MCF 10A (cell line): ENCODE measurements around the gene SLC7A7. TPM values are rescaled to one million over a fixed set of nuclear protein-coding genes. Genes with fewer than 3 reads are reported as not detected.
"Not testable (repeated sequence)": the region's sequence is repeated elsewhere in the genome, so short reads cannot be mapped to it uniquely, and the experiment has no call there.

Experiments
- BruUV-seq: library from RNA; stranded (reverse); fragments of 400-500 nt; replicated peaks from 2 replicates; lab custom pipeline; 2021; lab: Mats Ljungman, UMichigan
- CTCF ChIA-PET: fragments of 300-600 bp; sonication (Branson Sonifier 250); formaldehyde crosslinking; extraction: SDS; loops from one replicate; lab custom pipeline; 2021; ENCODE audit warnings: antibody characterized with exemption, inconsistent platforms; lab: Yijun Ruan, JAX
- POLR2A ChIA-PET: fragments of 300-600, 350-650 bp; sonication (Branson Sonifier 250); formaldehyde crosslinking; extraction: SDS; loops from one replicate; lab custom pipeline; 2020; ENCODE audit warnings: antibody characterized with exemption, inconsistent platforms; lab: Yijun Ruan, JAX
- DNase-seq: peaks from one replicate; pipeline ENCODE4 v3.0.0-alpha.2; 2018; ENCODE audit not compliant: unreplicated experiment
- H3K27ac Mint-ChIP-seq: one replicate; pipeline ENCODE4 v1.8.0; 2022; ENCODE audit warnings: mild to moderate bottlenecking, low read depth, mixed read lengths; ENCODE audit not compliant: unreplicated experiment
- H3K27me3 Mint-ChIP-seq: one replicate; pipeline ENCODE4 v1.8.0; 2022; ENCODE audit warnings: mixed read lengths; ENCODE audit not compliant: insufficient read depth, unreplicated experiment
- H3K36me3 Mint-ChIP-seq: one replicate; pipeline ENCODE4 v1.8.0; 2022; ENCODE audit warnings: mild to moderate bottlenecking, moderate library complexity, mixed read lengths; ENCODE audit not compliant: insufficient read depth, unreplicated experiment
- H3K4me1 Mint-ChIP-seq: one replicate; pipeline ENCODE4 v1.8.0; 2022; ENCODE audit warnings: mixed read lengths; ENCODE audit not compliant: insufficient read depth, unreplicated experiment
- H3K4me3 Mint-ChIP-seq: one replicate; pipeline ENCODE4 v1.8.0; 2022; ENCODE audit warnings: mild to moderate bottlenecking, moderate library complexity, mixed read lengths; ENCODE audit not compliant: unreplicated experiment
- H3K9me3 Mint-ChIP-seq: one replicate; pipeline ENCODE4 v1.8.0; 2022; ENCODE audit warnings: mixed read lengths; ENCODE audit not compliant: unreplicated experiment
- CTCF ChIP-seq: fragments of 200-600 bp; IDR thresholded peaks from one replicate; pipeline ENCODE4 v1.8.0; 2022; ENCODE audit warnings: antibody characterized with exemption, mild to moderate bottlenecking; ENCODE audit not compliant: unreplicated experiment
- intact Hi-C: fragments of 100-400 bp; cut with micrococcal nuclease; formaldehyde crosslinking; loops from 2 replicates; pipeline ENCODE4 v1.14.1; 2022
- total RNA-seq: library from RNA; stranded (reverse); gene quantifications from 2 replicates; pipeline ENCODE4 v1.2.3, GENCODE V29; 2022

Gene SLC7A7
- total RNA-seq, 1 experiment from 2014 or later: 0.98 TPM

DNA sequence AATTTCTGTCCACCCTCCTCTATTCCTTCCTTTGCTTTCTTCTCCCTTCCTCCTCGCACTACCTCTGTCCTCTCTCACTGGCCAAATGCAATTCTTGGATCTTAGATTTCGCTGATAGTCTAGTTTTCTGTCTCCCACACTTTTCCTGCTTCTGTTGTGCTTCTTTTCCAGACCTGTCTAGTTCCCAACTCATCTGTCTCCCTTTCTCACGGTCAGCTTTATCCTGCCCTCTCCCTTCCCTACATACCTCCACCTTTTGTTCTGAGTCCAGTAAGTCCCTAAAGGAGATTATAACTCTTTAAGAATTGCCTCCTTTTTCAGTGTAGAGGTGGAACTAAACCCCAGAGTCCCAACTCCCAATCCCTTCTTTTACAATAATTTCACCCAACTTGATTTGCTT, 20.3 kb upstream of the SLC7A7 start:
- peaks cover 26% of the 10 kb centered on the region for H3K4me1 Mint-ChIP-seq
- H3K27ac Mint-ChIP-seq: peak overlapping the region; percentile 98
- ChIA-PET CTCF (interaction anchor here (0.6 to 18.2 kb wide), 18 partner anchors 9 to 505 kb away, joined by 3 to 330 read pairs (median 4); partner anchors contain the start of genes DAD1 and LRP10), POLR2A (interaction anchor here (0.6 to 2.7 kb wide), 8 partner anchors 11 to 265 kb away, joined by 3 to 13 read pairs (median 4); partner anchors contain the start of gene DAD1)
- H3K36me3 Mint-ChIP-seq: peaks cover 30% of the 10 kb centered on the region
- H3K27me3 Mint-ChIP-seq: no peaks in the 10 kb centered on the region
- intact Hi-C loops: loop anchor here (5.0 kb wide), 1 partner anchor 37 kb away; the partner anchor contains the start of gene LRP10
- H3K9me3 Mint-ChIP-seq: no peaks in the 10 kb centered on the region
- TF ChIP-seq CTCF: no peak
- H3K4me3 Mint-ChIP-seq: peak overlapping the region; percentile 99
- DNase-seq: no peak
- BruUV-seq: no TSS peak

DNA sequence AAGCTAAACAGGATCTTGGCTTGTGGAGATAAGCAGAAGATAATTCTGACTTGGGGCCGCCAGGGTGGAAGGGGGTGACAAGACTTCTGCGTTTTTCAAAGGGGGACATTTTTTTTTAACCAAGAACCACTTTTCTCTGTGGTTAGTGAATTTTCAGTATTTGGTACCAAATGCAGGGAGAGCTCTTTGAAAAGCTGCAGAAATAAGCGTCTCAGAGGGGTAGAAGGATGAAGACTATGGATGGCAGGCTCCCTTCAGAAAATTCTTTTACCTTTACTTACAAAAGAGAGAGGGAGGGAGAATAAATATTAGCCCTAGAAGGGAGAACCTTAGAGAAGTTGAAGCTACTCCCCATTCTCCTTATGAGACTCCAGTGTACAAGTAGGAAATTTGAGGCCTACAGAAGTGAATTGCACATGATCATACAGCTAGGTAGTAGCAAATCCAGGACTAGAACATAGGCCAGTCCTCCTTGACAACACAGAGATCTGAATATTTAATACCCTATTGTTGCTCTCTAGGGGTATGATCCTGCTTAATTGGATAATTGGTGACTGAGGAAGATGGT, 15.3 kb upstream of the SLC7A7 start:
- H3K9me3 Mint-ChIP-seq: no peaks in the 10 kb centered on the region
- ChIA-PET CTCF (interaction anchor here (0.6 to 18.2 kb wide), 12 partner anchors 9 to 261 kb away, joined by 3 to 330 read pairs (median 4); partner anchors contain the start of gene OXA1L), POLR2A (interaction anchor here (0.5 to 5.4 kb wide), 15 partner anchors 8 to 280 kb away, joined by 3 to 67 read pairs (median 3); partner anchors contain the start of genes DAD1, MMP14 and OXA1L)
- no peak for TF ChIP-seq CTCF
- peak overlapping the region; percentile 76 for H3K27ac Mint-ChIP-seq
- no peak for DNase-seq
- peaks cover 28% of the 10 kb centered on the region for H3K36me3 Mint-ChIP-seq
- intact Hi-C loops: no loop called here
- H3K4me3 Mint-ChIP-seq: peak overlapping the region; percentile 95
- no peaks in the 10 kb centered on the region for H3K27me3 Mint-ChIP-seq
- peaks cover 12% of the 10 kb centered on the region for H3K4me1 Mint-ChIP-seq
- TSS peak; percentile 52 for BruUV-seq

- H3K9me3 Mint-ChIP-seq: no peaks in the 10 kb centered on the region
- ChIA-PET CTCF (interaction anchor here (0.6 to 18.2 kb wide), 12 partner anchors 8 to 177 kb away, joined by 3 to 330 read pairs (median 4); partner anchors contain the start of gene OXA1L), POLR2A (interaction anchor here (0.5 to 5.4 kb wide), 18 partner anchors 9 to 1306 kb away, joined by 3 to 67 read pairs (median 3); partner anchors contain the start of genes DAD1, MMP14, OXA1L and PSME1)
- peak within 1 kb of the TSS; percentile 76 for H3K27ac Mint-ChIP-seq
- TF ChIP-seq CTCF: no peak
- peaks cover 9% of the 10 kb centered on the region for H3K4me1 Mint-ChIP-seq
- no peaks in the 10 kb centered on the region for H3K27me3 Mint-ChIP-seq
- peak within 1 kb of the TSS; percentile 95 for H3K4me3 Mint-ChIP-seq
- no TSS peak for BruUV-seq
- intact Hi-C loops: loop anchor here (10.0 kb wide), 1 partner anchor 175 kb away; no protein-coding TSS in a partner anchor
- peaks cover 26% of the 10 kb centered on the region for H3K36me3 Mint-ChIP-seq
- DNase-seq: peak; percentile 88
Measured at GRCh38 chr14:22829661-22830442, 14.6 kb upstream of the SLC7A7 start, which contains the start of gene MRPL52. TSS of gene MRPL52 (plus strand) at chr14:22829887. CDS start at chr14:22829913, 26 bp downstream.

DNA sequence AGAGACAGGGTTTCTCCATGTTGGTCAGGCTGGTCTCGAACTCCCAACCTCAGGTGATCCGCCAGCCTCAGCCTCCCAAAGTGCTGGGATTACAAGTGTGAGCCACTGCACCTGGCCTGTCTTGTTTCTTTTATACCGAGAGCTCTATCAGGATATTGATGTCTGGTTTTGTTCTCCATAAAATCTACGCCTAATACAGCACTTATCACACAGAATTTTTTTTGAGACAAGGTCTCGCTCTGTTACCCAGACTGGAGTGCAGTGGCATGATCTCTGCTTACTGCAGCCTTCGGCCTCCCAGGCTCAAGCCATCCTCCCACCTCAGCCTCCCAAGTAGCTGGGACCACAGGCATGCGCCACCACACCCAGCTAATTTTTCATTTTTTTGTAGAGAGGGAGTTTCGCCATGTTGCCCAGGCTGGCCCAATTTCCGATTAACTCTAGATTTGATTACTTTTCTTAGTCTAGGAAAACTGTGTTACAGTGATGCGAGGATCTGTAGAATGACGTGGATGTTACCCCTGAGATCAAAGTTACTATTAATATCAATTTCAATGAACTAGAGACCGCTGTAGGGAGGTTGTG, 13.9 kb upstream of the SLC7A7 start:
- ChIA-PET POLR2A (interaction anchor here (0.9 to 5.4 kb wide), 8 partner anchors 10 to 240 kb away, joined by 3 to 67 read pairs (median 4); partner anchors contain the start of genes DAD1, MMP14 and OXA1L), CTCF (interaction anchor here (0.6 to 18.2 kb wide), 5 partner anchors 7 to 82 kb away, joined by 3 to 330 read pairs (median 8); no protein-coding TSS in a partner anchor)
- peak overlapping the region; percentile 95 for H3K4me3 Mint-ChIP-seq
- not testable (repeated sequence) for H3K4me1 Mint-ChIP-seq, H3K27me3 Mint-ChIP-seq, DNase-seq, H3K9me3 Mint-ChIP-seq, BruUV-seq
- peaks cover 19% of the 10 kb centered on the region for H3K36me3 Mint-ChIP-seq
- H3K27ac Mint-ChIP-seq: peak overlapping the region; percentile 76
- intact Hi-C loops: loop anchor here (10.0 kb wide), 1 partner anchor 174 kb away; no protein-coding TSS in a partner anchor
